RCC 7860 (cell line): ENCODE data around the gene MAP2.

ENCODE experiments used
- DNase-seq: peaks from one replicate; pipeline ENCODE4 v3.0.0-alpha.2; 2015; ENCODE audit warnings: low spot score
- FAIRE-seq: peaks from 2 replicates; lab custom pipeline; 2012; peaks lifted over from hg19 to GRCh38; lab: Jason Lieb, UNC

MAP2 gene

GRCh38 chr2:209688385-209688784 lies 264.5 kb downstream of the MAP2 start:
- DNase-seq, result no peak
- no peak for FAIRE-seq

GRCh38 chr2:209690029-209690754 lies 266.3 kb downstream of the MAP2 start:
- DNase-seq, result no peak
- FAIRE-seq, result no peak

- no peak for DNase-seq
- FAIRE-seq, result no peak
Measured at GRCh38 chr2:209694748-209695147, 270.9 kb downstream of the MAP2 start.

DNA sequence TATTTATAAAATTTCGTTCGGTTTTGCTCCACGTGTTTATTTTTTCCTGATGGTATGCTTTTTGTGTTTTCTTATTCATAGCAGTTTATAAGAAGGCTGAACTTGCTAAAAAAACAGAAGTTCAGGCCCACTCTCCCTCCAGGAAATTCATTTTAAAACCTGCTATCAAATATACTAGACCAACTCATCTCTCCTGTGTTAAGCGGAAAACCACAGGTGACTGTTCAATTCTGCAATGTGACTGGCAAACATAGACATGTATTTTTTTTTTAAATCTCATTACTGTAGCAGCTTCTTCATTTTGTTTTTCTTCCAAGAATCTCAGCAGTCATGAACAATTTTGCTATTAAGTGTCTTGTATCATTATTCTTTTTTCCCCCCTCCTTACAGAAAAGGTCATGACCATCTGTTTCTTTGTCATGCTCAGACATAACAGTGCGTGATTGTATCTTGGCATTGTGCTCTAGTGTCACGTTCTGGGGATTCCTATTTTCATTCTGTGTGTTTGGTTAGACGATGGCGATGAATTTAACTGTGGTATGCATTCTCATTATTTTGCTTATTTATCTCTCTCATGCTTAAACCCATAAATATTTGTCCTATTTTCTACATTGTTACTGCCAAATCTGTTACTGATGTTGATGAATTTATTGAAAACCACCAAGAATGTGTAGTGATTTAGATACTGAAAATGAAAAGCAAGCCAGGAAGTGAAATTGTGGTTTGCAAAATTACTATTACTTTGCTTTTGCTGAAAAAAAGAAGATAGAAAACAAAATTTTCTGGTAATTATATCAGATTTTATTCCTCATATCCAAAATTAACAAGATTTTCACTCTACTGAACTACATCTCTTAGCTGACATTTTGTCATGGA lies 273.2 kb downstream of the MAP2 start:
- DNase-seq (no peak), FAIRE-seq (no peak)

- FAIRE-seq (no peak), DNase-seq (no peak)
Measured at GRCh38 chr2:209702775-209703174, 278.9 kb downstream of the MAP2 start.

GRCh38 chr2:209713219-209713618 lies 289.4 kb downstream of the MAP2 start:
- FAIRE-seq, result no peak
- DNase-seq, result no peak

DNA sequence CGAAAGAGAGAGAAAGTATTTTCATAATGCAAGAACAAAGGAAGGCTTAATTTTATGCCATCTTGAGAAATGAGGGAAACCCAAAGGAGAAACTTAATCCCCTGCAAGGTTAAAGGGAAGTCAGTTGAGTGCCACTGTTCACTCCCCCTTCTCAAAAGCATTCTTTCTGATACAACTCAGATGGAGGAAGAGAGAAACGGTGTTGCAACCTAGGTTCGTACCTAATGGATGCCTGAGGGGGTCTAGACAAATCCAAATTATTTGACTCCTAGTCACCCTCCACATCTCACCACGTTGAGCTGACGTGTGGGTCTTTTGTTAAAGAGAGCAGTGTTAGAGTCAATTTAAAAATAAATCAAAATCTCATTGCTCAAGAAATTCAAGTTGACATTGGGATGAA lies 295.2 kb downstream of the MAP2 start:
- DNase-seq (no peak), FAIRE-seq (no peak)

DNA sequence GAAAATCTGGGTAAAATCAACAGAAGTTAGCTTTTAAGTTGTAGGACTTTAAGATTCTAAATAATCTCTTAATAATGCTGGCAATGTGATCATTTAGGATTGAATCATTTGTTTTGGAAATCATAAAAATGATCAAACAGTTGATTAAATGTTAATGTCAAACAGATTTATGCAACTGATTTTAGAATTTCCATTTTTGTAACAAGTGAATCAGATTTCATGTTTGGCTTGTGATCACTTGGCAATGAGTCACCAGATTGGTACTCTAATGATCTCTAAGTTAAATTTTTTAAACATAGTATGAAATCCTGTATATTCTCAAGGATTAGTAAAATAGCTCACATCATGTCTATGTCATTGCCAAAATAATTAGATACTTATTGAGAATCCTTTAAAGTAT lies 297.6 kb downstream of the MAP2 start:
- FAIRE-seq (no peak), DNase-seq (no peak)

GRCh38 chr2:209726311-209726710 lies 302.5 kb downstream of the MAP2 start:
- no peak for DNase-seq
- no peak for FAIRE-seq

DNA sequence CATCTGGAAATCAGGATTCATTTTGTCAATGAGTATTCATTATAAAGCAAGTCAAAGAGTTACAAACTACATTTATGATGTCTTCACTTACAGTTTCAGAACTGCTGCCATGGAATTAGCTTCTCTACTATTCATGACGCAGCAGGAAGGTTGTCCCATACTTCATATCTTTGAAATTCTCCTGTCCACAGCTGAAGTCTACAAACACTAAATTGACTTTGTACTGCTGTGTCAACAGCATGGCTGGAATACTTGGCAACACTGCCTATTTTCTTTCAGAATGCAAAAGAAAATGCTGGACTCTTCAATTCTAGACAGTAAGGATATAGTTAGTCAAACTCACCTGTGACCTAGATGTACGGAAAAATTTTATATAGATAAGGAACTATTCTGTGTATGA lies 303.2 kb downstream of the MAP2 start:
- FAIRE-seq (no peak), DNase-seq (no peak)

- FAIRE-seq (no peak), DNase-seq (no peak)
Measured at GRCh38 chr2:209734805-209735204, 311.0 kb downstream of the MAP2 start.

DNA sequence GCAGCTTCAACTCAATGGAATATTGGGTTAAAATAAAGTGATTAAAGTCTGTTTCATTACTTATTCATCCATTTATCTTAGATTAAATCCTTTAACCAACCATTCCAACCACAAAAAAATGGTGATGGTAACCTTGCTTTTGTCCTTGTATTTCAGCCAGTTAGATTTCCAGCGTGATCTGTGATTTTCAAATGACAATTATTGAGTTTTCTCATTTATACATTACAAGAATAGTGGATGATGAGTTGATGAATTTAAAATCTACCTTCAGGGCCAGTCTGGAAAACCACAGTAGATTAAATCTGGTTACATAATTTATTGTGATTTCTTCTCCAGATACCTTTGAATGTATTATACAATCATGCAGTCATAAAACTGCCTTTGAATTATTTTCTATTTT lies 318.1 kb downstream of the MAP2 start:
- DNase-seq (no peak), FAIRE-seq (no peak)

- FAIRE-seq, result no peak
Measured at GRCh38 chr2:209753020-209753419, 329.2 kb downstream of the MAP2 start.

DNA sequence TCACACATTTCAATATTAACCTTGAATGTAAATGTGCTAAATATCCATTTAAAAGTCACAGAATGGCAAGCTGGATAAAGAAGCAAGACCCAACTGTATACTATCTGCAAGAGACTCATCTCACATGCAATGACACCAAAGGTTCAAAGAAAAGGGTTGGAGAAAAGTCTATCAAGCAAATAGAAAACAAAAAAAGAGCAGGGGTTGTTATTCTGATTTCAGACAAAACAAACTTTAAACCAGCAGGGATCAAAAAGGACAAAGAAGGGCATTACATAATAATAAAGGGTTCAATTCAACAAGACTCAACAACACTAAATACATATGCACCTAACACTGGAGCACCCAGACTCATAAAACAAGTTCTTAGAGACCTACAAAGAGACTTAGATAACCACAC lies 333.3 kb downstream of the MAP2 start:
- no peak for DNase-seq
- FAIRE-seq, result no peak

More at GRCh38 chr2:209753020-209753419, 329.2 kb downstream of the MAP2 start:
- DNase-seq, result no peak

DNA sequence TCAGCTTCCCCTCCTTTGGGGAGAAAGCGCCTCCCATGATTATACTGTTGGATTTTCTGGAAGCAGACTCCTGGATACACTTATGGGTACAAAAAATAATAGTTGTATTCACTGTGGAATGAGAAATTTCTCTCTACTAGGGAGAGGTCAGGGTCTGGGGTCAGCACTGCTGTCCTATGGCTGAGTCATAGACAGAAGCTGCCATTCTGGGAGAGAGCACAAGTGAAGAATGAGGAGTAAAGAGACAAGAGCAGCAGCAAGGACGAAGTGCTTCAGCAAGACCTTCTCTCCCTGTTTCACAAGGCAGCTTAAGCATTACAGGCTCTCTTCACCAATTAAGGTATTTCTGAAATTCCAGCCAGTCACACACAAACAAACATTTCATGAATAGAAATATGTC lies 337.7 kb downstream of the MAP2 start:
- FAIRE-seq, result no peak

DNA sequence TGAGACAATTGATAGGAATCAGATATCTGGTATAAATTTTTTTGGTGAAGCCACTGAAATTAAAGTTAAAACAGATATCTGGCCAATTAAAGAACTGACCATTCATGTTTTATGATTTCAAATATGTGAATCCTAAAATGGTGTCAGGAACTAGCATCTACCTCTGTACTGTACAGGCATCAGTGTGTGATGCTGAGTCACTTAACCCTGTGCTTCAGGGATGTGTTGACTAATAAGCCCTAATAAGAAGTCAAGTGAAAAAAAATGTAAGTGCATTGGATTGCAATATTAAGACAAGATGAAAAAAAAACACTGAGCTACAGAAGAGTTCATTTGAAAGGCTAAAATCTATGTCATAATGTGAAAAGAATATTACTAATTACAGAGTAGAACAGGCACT lies 338.7 kb downstream of the MAP2 start:
- DNase-seq (no peak), FAIRE-seq (no peak)

More for the DNA sequence above, 337.7 kb downstream of the MAP2 start:
- DNase-seq, result no peak

DNA sequence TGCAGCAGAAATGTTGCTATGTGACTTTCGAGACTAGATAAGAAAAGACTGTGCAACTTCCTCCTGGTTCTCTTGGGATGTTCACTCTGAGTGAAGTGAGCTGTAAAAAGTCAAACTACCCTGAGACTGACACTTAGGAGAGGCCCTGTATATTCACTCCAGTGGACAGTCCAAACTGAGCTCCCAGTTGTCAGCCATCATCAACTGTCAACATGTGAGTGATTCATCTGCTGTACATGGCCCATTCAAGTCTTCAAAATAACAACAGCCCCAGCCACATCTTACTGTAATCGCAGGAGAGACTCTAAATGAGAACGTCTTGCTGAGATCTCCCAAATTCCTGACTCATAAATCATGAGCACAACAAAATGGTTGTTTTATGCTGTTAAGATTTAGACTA lies 339.3 kb downstream of the MAP2 start:
- no peak for DNase-seq
- no peak for FAIRE-seq

DNA sequence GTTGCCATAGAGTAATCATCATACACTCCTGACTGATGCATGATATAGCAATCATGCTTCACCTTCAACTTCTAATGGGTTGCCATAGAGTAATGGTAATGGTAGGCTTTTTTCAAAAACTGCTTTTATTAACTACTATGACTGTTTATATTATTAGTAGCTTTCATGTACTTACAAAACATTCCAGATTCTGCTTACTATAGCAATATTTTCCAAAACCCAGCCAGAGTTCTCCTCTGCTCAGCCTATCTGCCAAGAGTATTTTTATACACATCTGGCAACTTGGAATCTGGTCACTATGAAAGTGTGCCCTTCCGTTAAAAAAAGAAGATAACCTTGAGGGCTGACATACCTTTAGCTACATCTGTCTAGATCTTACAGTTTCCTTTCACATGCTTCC lies 342.8 kb downstream of the MAP2 start:
- DNase-seq (no peak), FAIRE-seq (no peak)

DNA sequence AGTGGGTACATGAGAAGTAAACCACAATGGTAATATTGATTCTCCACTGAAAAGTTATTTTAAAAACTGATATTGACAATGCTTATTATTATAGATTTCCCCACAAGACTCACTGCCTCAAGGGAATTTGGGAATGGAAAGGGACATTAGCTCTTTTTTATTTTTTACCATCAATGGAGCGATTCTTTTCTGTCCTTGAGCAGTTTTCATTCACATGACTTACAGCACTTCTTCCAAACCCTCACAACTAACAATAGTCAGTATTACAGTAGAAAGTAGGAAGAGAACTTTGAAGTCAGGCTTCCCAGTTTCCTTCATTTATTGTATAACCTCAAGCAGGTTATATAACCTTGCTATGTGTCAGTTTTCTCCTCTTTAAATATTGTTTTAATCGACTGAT lies 343.5 kb downstream of the MAP2 start:
- DNase-seq (no peak), FAIRE-seq (no peak)

DNA sequence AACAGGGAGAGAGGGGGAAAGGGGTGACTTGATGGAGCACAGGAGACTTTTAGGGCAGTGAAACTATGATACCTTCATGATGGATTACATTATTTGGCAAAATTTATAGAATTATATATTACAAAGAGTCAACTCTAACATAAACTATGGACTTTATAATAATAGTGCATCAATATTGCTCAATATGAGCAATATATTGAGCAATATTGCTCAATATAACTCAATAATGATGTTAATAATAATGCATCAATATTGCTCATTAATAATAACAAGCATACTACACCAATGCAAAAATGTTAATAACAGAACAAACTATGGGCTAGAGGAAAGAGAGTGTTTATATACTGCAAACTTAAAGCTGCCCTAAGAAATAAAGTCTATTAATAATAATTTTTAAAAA lies 344.7 kb downstream of the MAP2 start:
- FAIRE-seq, result no peak

DNA sequence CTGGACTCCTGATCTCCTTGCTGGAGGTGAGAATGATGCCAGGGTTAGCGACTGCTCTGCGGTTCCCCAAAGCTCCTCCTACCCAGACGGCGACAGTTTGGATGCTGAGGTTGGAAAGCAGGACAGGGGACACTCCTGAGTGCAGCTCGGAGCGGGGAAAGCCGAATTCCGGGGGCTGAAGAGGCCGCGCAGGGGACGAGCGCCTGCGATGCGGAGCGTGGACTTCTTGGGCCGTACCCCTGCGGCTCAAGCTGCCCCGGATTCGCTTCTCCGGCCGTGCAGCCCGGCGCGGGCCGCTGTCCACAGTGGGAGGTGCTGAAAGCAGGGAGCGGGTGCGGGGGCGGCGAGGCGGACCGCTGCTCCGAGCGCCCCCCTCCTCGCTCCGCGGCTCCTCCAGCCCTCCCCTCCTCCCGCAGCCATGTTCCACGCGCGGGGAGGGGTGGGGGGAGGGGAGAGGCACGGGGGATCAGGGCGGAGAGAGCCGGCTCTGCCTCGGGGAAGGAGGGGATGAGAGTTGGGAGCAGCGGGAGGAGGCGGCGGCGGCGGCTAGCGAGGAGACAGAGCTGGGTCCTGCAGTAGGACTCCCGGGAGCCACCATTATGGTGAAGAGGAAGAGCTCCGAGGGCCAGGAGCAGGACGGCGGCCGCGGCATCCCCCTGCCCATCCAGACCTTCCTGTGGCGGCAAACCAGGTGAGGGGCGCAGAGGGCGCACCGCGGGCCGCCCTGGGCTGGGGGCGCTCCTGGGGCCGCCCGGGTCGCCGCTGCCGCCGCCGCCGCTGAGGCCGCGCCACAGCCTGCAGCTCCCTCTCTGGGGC lies 347.8 kb downstream of the MAP2 start, which contains the start of gene UNC80:
TSS of gene UNC80 (plus strand) at position 359 of the 816 bp plus-strand sequence. CDS start at position 600, 241 bp downstream.
- DNase-seq, result no peak
- FAIRE-seq, result no peak

More for the DNA sequence above, 344.7 kb downstream of the MAP2 start:
- DNase-seq, result no peak
